ENCODE data around the gene DSP.

Gene DSP

GRCh38 chr6:7579851-7580250, 38.4 kb downstream of the DSP start:
- TF ChIP-seq SPI1 (IDR thresholded peaks at IDR 0.05; ENCODE audit: borderline replicate concordance, low read depth) (no peak), CTCF (IDR thresholded peaks at IDR 0.05; ENCODE audit: insufficient read depth, low read length) (no peak), REST (IDR thresholded peaks at IDR 0.05; ENCODE audit: insufficient replicate concordance, low read depth) (no peak), POLR2AphosphoS5 (IDR thresholded peaks at IDR 0.05; ENCODE audit: low read depth) (no peak), GABPA (IDR thresholded peaks at IDR 0.05; ENCODE audit: low read depth) (no peak)
- Histone ChIP-seq H3K4me3 (replicated peaks; ENCODE audit: insufficient read depth, low read length) (no peak overlapping the region), H3K27me3 (ENCODE audit: insufficient read depth, poor library complexity, severe bottlenecking) (no peaks in the 10 kb centered on the region), H3K27ac (replicated peaks) (no peak overlapping the region)
- DNase-seq (ENCODE audit: low read depth in 1 of 2, low spot score in 1 of 2) = no peak

GRCh38 chr6:7580537-7580926, 39.1 kb downstream of the DSP start:
- H3K4me3 ChIP-seq (replicated peaks; ENCODE audit: insufficient read depth, low read length) = no peak overlapping the region
- no peak overlapping the region for H3K27ac ChIP-seq (replicated peaks)
- TF ChIP-seq CTCF (IDR thresholded peaks at IDR 0.05; ENCODE audit: insufficient read depth, low read length) = no peak
- no peak for TF ChIP-seq SPI1 (IDR thresholded peaks at IDR 0.05; ENCODE audit: borderline replicate concordance, low read depth)
- TF ChIP-seq GABPA (IDR thresholded peaks at IDR 0.05; ENCODE audit: low read depth) = no peak
- no peak for TF ChIP-seq POLR2AphosphoS5 (IDR thresholded peaks at IDR 0.05; ENCODE audit: low read depth)
- DNase-seq (ENCODE audit: low read depth in 1 of 2, low spot score in 1 of 2) = no peak
- H3K27me3 ChIP-seq (ENCODE audit: insufficient read depth, poor library complexity, severe bottlenecking) = no peaks in the 10 kb centered on the region

- TF ChIP-seq GABPA (IDR thresholded peaks at IDR 0.05; ENCODE audit: low read depth) (no peak), REST (IDR thresholded peaks at IDR 0.05; ENCODE audit: insufficient replicate concordance, low read depth) (no peak), SPI1 (IDR thresholded peaks at IDR 0.05; ENCODE audit: borderline replicate concordance, low read depth) (no peak), POLR2AphosphoS5 (IDR thresholded peaks at IDR 0.05; ENCODE audit: low read depth) (no peak), CTCF (IDR thresholded peaks at IDR 0.05; ENCODE audit: insufficient read depth, low read length) (no peak)
- H3K4me3 ChIP-seq (replicated peaks; ENCODE audit: insufficient read depth, low read length) = no peak overlapping the region
- H3K27me3 ChIP-seq (ENCODE audit: insufficient read depth, poor library complexity, severe bottlenecking) = no peaks in the 10 kb centered on the region
- H3K27ac ChIP-seq (replicated peaks) = no peak overlapping the region
- DNase-seq (ENCODE audit: low read depth in 1 of 2, low spot score in 1 of 2) = peak in 1 of 2 experiments; percentile 7
These were observed 39.6 kb downstream of the DSP start for GRCh38 chr6:7580927-7581618.
